Skin epidermis (tissue), 12 donors: ENCODE measurements around the gene DNAJB1.
"Not testable (repeated sequence)": the region's sequence is repeated elsewhere in the genome, so short reads cannot be mapped to it uniquely, and the experiment has no call there.

Source experiments
- H3K27ac ChIP-seq, 21 experiments: fragments of 200-600 bp; sonication (generic) in 11 of 21; one replicate each; pipeline ENCODE4 v1.5.0; 2020; ENCODE audit warnings: mild to moderate bottlenecking in 3 of 21, inconsistent platforms in 2 of 21, moderate library complexity in 2 of 21
- H3K4me3 ChIP-seq, 7 experiments: fragments of 200-600 bp; sonication (generic) in 2 of 7; one replicate each; pipeline ENCODE4 v1.5.0; 2020; ENCODE audit warnings: inconsistent platforms in 2 of 7, mild to moderate bottlenecking in 2 of 7, moderate library complexity in 1 of 7

Gene DNAJB1

DNA sequence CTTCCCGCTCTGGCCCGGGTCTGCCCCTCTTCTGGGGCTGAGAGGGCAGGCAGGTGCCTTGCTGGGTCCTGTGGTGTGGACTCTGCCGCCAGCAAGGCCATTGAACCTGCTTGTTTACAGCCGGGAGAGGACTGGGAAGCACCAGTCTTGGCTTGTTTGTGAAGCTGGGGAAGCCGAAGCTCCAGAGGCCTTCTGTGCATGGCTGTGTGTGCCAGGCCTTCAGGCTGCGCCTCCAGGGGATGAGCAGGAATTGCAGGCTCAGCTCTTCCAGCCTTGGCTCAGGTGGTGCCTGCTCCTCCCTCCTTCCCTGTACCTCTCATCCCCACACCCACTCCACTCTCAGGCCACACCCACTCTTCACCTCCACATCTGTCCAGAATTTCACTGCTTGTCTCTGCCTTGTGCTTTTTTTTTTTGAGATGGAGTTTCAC lies 36.2 kb upstream of the DNAJB1 start:
- peak overlapping the region in 19 of 21 experiments; percentile 7 to 82 (median 71) for H3K27ac ChIP-seq
- no peak overlapping the region for H3K4me3 ChIP-seq

DNA sequence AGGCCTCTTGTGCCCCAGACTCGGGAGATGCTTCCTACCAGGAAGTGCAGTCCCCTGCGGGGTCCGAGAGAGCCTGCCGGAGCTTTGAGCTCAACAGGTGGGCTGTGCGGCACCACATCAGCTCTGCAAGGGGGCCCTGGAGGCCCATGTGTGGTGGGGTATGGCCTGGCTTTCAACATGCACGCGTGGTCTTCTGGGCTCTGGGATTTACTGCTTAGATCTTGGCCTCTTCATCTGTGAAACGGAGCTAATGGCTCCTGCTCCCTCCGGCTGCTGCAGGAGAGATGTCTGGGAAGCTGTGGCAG lies 35.7 kb upstream of the DNAJB1 start:
- peak overlapping the region in 19 of 21 experiments; percentile 10 to 82 (median 71) for H3K27ac ChIP-seq
- H3K4me3 ChIP-seq, result no peak overlapping the region

DNA sequence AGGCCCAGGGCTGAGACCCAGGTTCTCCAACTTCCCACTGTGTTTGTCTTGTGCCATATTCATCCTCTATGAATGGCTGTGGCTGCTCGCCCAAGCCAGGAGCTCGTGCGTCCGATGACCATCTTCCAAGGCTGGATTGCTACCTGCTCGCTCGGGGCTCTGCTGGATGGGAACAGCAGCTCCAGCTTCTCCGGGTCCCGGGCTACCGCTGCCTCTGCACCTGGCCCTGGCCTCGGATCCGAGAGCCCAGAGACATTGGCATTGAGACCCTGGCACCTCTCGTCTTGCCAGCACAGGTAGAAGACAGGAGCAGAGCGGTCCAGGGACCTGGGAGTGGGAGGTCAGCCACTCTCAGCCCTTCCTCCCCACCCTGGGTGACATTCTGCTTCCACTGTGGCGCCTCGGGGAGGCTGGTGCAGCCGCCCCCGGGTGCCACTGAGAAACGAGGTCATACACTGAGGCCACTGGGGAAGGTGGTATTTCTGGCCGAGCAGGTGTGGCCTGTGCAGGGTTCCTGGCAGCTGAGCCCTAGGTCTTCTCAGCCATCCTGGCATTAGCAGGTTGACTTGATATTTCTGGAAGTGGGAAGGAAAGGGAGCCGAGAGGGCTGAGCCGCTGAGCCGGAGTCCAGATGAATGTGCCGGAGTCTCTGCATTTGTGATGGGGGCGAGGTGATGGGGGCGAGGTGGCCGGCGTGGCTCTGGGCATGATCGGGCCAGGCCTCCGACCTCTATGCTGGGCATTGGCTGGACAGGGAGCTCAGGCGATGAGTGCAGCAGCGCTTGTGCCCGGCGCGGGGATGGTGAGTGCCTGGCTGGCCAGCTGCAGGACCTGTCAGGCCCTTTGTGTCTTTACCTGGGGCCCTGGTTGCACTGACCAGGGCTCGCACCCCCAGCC lies 35.1 kb upstream of the DNAJB1 start:
- no peak overlapping the region for H3K4me3 ChIP-seq
- H3K27ac ChIP-seq, result peak overlapping the region in 19 of 21 experiments; percentile 10 to 82 (median 71)

GRCh38 chr19:14552006-14552360 lies 33.8 kb upstream of the DNAJB1 start:
- H3K4me3 ChIP-seq, result not testable (repeated sequence)
- peak overlapping the region in 13 of 21 experiments; percentile 43 to 82 (median 70) for H3K27ac ChIP-seq

GRCh38 chr19:14551134-14552005 lies 33.2 kb upstream of the DNAJB1 start:
- peak overlapping the region in 18 of 21 experiments; percentile 18 to 82 (median 66) for H3K27ac ChIP-seq
- H3K4me3 ChIP-seq, result not testable (repeated sequence)

- H3K4me3 ChIP-seq, result no peak overlapping the region
- H3K27ac ChIP-seq, result peak overlapping the region in 14 of 21 experiments; percentile 32 to 82 (median 66)
Measured at GRCh38 chr19:14550201-14550754, 32.1 kb upstream of the DNAJB1 start.

DNA sequence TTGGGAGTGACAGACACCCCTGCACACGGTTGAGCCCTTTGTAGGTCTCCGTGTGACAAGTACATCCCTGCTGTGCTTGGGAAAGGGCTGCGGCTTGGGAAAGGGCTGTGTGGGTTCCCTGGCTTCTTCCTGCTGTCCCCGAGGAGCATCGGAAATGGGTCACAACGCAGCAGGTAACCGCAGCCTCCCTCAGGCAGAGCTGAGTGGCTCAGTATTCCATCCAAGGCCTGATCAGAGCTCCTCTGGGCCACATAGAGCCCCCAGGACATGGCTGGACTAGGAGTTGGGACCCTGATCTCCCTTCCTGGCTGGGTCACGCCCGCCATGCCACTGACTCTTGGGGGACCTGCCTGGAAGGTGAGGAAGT lies 27.5 kb upstream of the DNAJB1 start:
- Histone ChIP-seq H3K27ac (peak overlapping the region in 13 of 21 experiments; percentile 9 to 71 (median 38)), H3K4me3 (no peak overlapping the region)

DNA sequence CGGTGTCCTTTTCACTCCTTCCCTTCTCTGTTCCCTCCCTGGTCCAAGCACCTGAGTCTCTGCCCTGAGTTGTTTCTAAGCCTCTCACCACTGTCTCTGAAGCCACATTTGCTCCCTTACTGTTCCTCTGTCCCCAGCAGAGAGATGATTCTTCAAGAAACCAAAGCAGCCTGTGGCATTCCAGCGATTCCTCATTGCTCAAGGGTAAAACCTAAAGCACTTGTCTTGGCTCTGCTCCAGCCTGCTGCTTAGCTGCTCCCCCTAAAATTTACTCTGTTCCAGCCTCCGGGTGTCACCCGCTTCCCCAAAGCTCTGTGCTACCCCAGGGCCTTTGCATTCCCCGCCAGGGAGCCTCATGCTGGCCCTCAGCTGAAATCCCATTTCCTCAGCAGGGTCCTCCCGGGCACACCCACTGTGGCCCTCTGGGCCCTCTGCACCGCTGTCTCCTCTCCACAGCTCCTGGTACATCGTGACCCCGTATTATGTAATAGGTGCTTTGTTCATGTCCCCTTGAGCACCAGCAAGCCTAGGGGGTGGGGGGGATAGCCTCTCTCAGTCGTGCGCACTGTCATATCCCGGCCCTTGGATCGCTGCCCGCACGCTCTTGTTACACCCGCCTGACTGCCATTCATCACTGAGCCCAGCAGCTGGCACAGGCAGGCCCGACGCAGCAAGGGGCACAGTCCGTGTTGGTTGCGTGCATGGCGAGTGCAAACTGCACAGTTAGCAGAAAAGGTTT lies 26.9 kb upstream of the DNAJB1 start:
- H3K27ac ChIP-seq, result peak overlapping the region in 15 of 21 experiments; percentile 9 to 71 (median 32)
- no peak overlapping the region for H3K4me3 ChIP-seq

DNA sequence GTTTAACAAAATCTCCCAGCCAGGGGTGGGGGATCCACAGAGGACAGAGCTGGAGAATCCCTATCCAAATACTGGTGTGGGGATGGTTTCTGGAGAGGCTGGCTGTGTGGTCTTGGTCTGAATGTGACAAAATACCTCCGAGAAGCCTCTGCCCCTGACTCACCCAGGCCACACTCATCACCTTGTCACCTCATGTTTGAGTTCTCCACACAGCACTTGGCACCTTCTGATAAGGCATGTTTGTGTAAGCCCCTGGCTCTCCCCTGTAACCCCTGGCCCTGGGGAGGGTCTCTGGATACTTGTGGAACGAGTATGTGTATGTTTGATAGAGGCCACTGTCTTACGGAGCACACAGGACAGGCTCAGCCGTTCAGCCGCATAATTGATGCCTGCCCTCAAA lies 25.9 kb upstream of the DNAJB1 start:
- peak overlapping the region in 2 of 21 experiments; percentile 24 to 27 for H3K27ac ChIP-seq
- no peak overlapping the region for H3K4me3 ChIP-seq

DNA sequence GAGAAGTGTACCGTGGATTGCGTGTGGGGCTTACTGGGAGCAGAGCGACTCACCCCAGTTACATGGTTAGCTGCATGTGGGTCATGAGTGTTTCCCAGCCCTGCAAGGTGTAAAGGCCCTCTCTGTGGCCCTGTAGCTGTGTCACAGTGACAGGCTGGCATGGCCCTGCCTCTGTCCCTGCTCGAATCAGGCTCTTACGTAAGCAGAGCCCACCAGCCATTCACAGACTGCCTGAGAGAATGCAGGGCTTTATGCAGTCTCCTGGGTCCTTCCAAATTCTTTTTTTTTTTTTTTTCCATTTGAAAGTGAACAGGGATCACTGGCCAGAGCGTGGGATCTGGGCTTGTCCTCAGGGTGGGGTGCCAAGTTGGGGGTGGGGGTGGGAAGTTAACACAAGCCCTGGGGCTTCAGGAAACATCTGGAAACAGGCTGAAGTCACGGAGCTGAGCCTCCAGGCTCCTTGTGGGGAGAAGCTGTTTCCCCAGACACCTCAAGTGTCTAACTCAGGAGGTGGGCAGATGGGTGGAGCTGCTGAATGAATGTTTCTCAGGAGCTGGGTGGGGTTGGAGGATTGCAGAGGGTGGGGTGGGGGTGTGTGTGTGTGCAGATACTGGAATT lies 24.6 kb upstream of the DNAJB1 start:
- H3K4me3 ChIP-seq, result no peak overlapping the region
- H3K27ac ChIP-seq, result peak overlapping the region in 15 of 21 experiments; percentile 9 to 70 (median 49)

- not testable (repeated sequence) for H3K4me3 ChIP-seq, H3K27ac ChIP-seq
Measured at GRCh38 chr19:14541979-14542378, 23.8 kb upstream of the DNAJB1 start.

GRCh38 chr19:14540741-14541525 lies 22.7 kb upstream of the DNAJB1 start:
- H3K4me3 ChIP-seq, result no peak overlapping the region
- peak overlapping the region in 3 of 21 experiments; percentile 18 to 31 (median 27) for H3K27ac ChIP-seq

DNA sequence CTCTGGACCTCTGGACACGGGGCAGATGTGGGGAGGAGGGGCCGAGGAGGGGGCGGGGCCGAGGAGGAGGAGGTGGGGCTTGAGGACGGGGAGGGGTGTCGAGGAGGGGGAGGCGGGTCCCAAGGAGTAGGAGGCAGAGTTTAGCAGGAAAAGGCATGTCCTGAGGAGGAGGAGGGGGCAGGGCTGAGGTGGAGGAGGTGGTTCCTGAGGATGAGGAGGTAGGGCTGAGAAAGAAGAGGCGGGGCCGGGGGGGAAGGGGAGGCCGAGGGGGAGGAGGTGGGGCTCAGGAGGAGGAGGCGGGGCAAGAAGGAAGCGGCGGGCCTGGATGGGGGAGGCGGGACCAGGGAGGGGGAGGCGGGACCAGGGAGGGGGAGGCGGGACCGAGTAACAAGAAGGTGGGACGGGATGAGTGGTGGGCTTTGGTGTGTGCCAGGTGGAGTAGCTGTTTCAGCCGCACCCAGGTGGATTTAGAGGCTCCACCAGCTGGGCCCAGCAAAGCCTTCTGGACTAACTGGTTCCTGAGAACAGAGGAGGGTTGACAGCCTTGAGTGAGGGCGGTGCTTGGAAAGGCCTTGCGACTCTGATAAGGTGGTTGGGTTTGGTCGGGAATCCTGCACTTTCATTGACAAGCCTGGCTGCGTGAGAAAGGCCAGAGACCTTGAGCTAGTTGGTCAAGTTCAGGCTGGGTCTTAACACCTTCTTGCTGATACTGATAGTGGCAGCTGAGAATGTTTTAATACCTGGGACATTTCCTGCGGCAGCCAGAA lies 18.9 kb upstream of the DNAJB1 start:
- Histone ChIP-seq H3K4me3 (peak overlapping the region in 1 of 7 experiments; percentile 18), H3K27ac (peak overlapping the region in 11 of 21 experiments; percentile 6 to 63 (median 42))

GRCh38 chr19:14533450-14533849 lies 15.3 kb upstream of the DNAJB1 start:
- H3K4me3 ChIP-seq, result no peak overlapping the region
- no peak overlapping the region for H3K27ac ChIP-seq

- H3K4me3 ChIP-seq, result peak overlapping the region; percentile 60 to 95 (median 71)
- peak overlapping the region in 12 of 21 experiments; percentile 70 to 94 (median 86) for H3K27ac ChIP-seq
Measured at GRCh38 chr19:14530506-14530905, 12.3 kb upstream of the DNAJB1 start.

DNA sequence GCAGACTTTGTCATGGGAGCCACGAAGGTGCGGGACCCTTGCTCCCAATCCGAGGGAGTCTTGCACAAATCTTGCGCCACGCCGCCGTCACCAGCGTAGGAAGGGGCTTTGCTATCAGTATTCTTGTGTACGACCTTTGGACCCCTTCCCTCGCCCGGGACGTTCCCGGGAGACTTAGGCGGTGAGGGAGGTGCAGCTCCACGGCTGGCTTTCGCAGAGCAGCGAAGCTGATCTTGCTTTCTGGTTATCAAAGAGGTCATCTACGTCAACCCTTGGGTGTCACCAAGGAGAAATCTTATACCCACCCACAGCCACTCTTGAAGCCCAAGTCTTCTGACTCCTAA lies 11.8 kb upstream of the DNAJB1 start:
- Histone ChIP-seq H3K4me3 (peak overlapping the region; percentile 60 to 95 (median 71)), H3K27ac (peak overlapping the region; percentile 38 to 94 (median 85))

DNA sequence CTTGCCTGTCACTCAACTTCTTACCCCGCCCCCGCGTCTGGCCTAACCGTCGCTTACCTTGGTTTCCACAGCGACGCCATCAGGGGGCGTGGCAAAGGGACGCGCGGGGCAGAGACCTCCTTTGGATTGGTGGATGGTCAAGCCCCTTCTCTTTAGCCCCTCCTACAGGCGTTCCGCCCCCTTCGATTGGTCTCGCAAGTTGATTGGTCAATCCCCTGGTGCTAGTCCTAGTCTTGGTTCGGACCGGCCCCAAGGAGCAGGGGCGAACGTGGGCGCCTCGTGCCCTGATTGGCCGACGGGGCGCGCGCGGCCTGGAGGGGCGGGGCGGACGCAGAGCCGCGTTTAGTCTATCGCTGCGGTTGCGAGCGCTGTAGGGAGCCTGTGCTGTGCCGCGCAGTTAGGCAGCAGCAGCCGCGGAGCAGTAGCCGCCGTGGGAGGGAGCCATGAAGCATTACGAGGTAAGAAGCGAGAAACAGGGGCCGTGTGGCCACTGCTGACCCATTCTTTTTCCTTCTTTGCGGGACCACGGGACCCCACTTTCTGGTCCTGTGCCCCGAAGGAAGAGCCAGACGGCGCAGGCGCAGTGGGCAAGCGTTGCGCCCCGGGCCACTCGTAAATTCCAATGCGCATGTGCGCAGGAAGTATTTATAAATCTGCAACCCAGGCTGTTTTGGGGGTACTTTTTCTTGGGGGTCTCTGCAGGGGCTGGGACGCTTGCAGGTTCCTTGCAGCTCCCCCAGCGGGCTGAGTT lies 11.2 kb upstream of the DNAJB1 start, which contains the start of gene TECR:
TSS of gene TECR (plus strand) at position 341 of the 751 bp plus-strand sequence. CDS start at position 444, 103 bp downstream.
- Histone ChIP-seq H3K27ac (peak within 1 kb of the TSS; percentile 38 to 94 (median 85)), H3K4me3 (peak within 1 kb of the TSS; percentile 60 to 95 (median 71))
